ENCODE measurements around the gene PODXL2.

PODXL2 gene

GRCh38 chr3:127629467-127630403 is 750 bp downstream of the PODXL2 start:
- DNase-seq (ENCODE audit: low read depth, low spot score) = no peak

- no peak for DNase-seq (ENCODE audit: low read depth, low spot score)
Observed at GRCh38 chr3:127630811-127631714, 2.1 kb downstream of the PODXL2 start.

GRCh38 chr3:127632035-127632820 is 3.2 kb downstream of the PODXL2 start:
- no peak for DNase-seq (ENCODE audit: low read depth, low spot score)

GRCh38 chr3:127634653-127635052 is 5.7 kb downstream of the PODXL2 start:
- DNase-seq (ENCODE audit: low read depth, low spot score) = no peak

- DNase-seq (ENCODE audit: low read depth, low spot score) = no peak
Observed at GRCh38 chr3:127637546-127637945, 8.6 kb downstream of the PODXL2 start.

- DNase-seq (ENCODE audit: low read depth, low spot score) = no peak
Observed at GRCh38 chr3:127637971-127638370, 9.0 kb downstream of the PODXL2 start.

GRCh38 chr3:127639173-127640041 is 10.4 kb downstream of the PODXL2 start:
- DNase-seq (ENCODE audit: low read depth, low spot score) = no peak

GRCh38 chr3:127640042-127640355 is 11.0 kb downstream of the PODXL2 start:
- no peak for DNase-seq (ENCODE audit: low read depth, low spot score)

- no peak for DNase-seq (ENCODE audit: low read depth, low spot score)
Observed at GRCh38 chr3:127644641-127645370, 15.8 kb downstream of the PODXL2 start.

- no peak for DNase-seq (ENCODE audit: low read depth, low spot score)
Observed at GRCh38 chr3:127645371-127646015, 16.5 kb downstream of the PODXL2 start.

GRCh38 chr3:127646501-127647046 is 17.6 kb downstream of the PODXL2 start:
- no peak for DNase-seq (ENCODE audit: low read depth, low spot score)

- DNase-seq (ENCODE audit: low read depth, low spot score) = no peak
Observed at GRCh38 chr3:127647166-127647844, 18.3 kb downstream of the PODXL2 start.

- DNase-seq (ENCODE audit: low read depth, low spot score) = no peak
Observed at GRCh38 chr3:127647845-127648204, 18.8 kb downstream of the PODXL2 start.

- DNase-seq (ENCODE audit: low read depth, low spot score) = no peak
Observed at GRCh38 chr3:127650236-127650635, 21.3 kb downstream of the PODXL2 start.

- no peak for DNase-seq (ENCODE audit: low read depth, low spot score)
Observed at GRCh38 chr3:127651516-127652172, 22.7 kb downstream of the PODXL2 start.

GRCh38 chr3:127652246-127652995 is 23.4 kb downstream of the PODXL2 start:
- peak; percentile 59 for DNase-seq (ENCODE audit: low read depth, low spot score)

- no peak for DNase-seq (ENCODE audit: low read depth, low spot score)
Observed at GRCh38 chr3:127654374-127654773, 25.4 kb downstream of the PODXL2 start.

Measured in iPS DF 19.7 (cell line).